GM06990 (cell line): Measurements from ENCODE around the gene ITGA2.

Source experiments
- DNase-seq: peaks from one replicate; pipeline ENCODE4 v3.0.0-alpha.2; 2011; ENCODE audit not compliant: insufficient read length; ENCODE audit errors: extremely low read depth
- H3K27me3 ChIP-seq: replicated peaks from 2 replicates; pipeline ENCODE4 v1.6.0; 2011; ENCODE audit warnings: low read length; ENCODE audit not compliant: control insufficient read depth, insufficient read depth
- H3K36me3 ChIP-seq: 2 replicates; pipeline ENCODE4 v1.5.1; 2011; ENCODE audit warnings: low read length; ENCODE audit not compliant: control insufficient read depth, insufficient read depth
- H3K4me3 ChIP-seq: replicated peaks from 2 replicates; pipeline ENCODE4 v1.5.1; 2011; ENCODE audit warnings: low read depth, mild to moderate bottlenecking, control low read depth, low read length
- TF ChIP-seq, protein P1 (sequence below): IDR thresholded peaks from 2 replicates; pipeline ENCODE4 v1.5.1; 2011; ENCODE audit warnings: low read length, control low read depth, mild to moderate bottlenecking, inconsistent platforms; ENCODE audit not compliant: insufficient read depth, poor library complexity, severe bottlenecking

The ITGA2 gene

DNA sequence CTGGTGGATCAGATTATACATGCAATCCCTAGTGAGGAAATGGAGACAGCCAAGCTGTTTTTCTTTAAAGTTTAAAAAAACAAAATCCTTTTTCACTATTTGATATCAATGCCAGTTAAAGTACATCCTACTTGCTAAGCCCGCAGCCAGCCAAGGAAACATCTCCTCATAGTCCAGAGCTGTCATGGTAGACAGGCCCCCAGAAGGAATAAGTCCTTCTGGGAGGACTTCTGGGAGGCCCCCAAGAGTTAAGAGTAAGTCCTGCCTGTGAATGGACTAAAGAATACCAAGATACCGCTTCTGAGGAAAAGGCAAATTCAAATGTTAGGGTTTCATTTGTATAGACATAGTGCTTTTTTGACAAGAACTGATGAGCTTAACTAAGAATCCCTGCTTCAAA is 82.1 kb downstream of the ITGA2 start:
- H3K36me3 ChIP-seq = no peaks in the 10 kb centered on the region
- peaks cover 1% of the 10 kb centered on the region; the same call in 1 of the 2 replicates for H3K27me3 ChIP-seq
- DNase-seq = no peak
- TF ChIP-seq, protein P1, sequence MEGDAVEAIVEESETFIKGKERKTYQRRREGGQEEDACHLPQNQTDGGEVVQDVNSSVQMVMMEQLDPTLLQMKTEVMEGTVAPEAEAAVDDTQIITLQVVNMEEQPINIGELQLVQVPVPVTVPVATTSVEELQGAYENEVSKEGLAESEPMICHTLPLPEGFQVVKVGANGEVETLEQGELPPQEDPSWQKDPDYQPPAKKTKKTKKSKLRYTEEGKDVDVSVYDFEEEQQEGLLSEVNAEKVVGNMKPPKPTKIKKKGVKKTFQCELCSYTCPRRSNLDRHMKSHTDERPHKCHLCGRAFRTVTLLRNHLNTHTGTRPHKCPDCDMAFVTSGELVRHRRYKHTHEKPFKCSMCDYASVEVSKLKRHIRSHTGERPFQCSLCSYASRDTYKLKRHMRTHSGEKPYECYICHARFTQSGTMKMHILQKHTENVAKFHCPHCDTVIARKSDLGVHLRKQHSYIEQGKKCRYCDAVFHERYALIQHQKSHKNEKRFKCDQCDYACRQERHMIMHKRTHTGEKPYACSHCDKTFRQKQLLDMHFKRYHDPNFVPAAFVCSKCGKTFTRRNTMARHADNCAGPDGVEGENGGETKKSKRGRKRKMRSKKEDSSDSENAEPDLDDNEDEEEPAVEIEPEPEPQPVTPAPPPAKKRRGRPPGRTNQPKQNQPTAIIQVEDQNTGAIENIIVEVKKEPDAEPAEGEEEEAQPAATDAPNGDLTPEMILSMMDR = no peak
- H3K4me3 ChIP-seq = no peak overlapping the region

DNA sequence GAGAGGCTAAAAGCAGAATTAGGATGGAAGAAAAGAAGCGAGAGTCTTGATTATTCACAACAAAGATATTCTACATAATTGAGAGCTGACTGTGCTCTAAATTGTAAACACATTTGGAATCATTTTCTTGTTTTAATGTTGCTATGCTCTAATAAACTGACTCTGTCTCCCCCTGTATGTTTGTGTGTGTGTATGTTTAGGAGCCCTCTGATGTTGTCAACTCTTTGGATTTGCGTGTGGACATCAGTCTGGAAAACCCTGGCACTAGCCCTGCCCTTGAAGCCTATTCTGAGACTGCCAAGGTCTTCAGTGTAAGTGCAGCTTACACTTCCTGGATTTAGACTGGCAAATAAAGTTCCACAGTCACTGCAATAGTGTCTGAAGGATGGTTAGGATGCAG is 82.6 kb downstream of the ITGA2 start:
- no peak for DNase-seq
- TF ChIP-seq, protein P1 = no peak
- Histone ChIP-seq H3K4me3 (no peak overlapping the region), H3K36me3 (no peaks in the 10 kb centered on the region), H3K27me3 (peaks cover 1% of the 10 kb centered on the region; the same call in 1 of the 2 replicates)

DNA sequence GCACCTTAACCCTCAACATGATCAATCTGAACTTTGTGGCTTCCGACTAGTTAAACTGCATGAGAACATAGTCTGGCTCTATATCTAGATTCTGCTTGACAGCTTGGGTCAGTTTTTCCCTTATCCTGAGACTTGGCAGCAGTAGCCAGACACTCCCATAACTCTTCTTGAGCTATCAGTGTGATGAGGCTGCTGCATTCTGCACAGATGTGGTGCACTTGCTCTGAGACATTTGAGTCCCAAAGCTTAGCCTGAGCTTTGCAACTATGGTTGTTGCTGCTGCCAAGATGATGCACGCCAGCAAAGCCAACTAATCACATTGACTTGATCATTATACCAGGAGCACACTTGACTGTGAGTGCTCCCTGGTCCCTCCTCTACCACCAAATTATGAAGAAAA is 84.2 kb downstream of the ITGA2 start:
- Histone ChIP-seq H3K36me3 (no peaks in the 10 kb centered on the region), H3K27me3 (peaks cover 1% of the 10 kb centered on the region; the same call in 1 of the 2 replicates), H3K4me3 (no peak overlapping the region)
- TF ChIP-seq, protein P1 = no peak
- no peak for DNase-seq

DNA sequence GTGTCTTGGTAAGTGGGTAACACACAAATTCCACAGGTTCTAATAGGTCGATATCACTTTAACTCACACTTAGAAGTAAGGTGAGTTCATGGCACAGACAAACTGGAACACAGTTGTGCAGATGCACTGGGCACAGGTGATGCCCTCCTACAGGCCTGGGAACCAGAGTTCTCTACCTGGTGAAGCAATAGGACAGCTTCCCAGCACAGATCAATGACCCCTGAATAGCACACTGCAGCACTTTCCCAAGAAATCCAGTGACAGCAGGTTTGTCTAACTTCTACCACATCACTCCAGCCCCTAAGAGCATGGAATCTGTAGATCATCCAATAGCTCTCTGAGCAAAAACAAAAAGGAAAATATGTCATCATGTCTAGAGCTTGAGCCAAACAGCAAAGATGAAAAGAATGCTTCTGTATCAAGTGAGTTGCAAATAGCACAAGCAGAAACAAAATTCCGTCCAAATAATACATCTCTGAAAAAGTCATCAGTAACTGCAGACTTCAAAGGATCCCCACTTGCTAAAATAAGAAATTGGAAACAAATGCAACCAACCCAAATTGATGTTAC is 86.9 kb downstream of the ITGA2 start:
- Histone ChIP-seq H3K27me3 (peaks cover 1% of the 10 kb centered on the region; the same call in 1 of the 2 replicates), H3K36me3 (no peaks in the 10 kb centered on the region), H3K4me3 (no peak overlapping the region)
- TF ChIP-seq, protein P1 = no peak
- no peak for DNase-seq

DNA sequence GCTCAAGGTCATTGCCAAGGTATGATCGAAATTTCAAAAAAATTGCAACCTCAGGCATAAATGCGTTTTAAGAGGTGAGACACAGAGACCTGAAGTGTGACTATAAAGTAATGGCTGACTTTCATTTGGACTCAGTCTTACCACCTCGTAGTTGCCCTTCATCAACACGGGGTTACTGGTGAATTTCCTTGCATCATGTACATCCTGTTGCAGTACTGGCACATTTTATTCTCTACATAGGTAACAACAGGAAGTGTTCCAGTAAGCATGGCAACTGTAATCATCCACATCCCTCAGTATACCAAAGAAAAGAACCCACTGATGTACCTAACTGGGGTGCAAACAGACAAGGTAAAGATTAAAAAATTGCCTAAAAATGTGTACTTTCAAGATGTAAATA is 91.1 kb downstream of the ITGA2 start:
- TF ChIP-seq, protein P1 = no peak
- H3K4me3 ChIP-seq = no peak overlapping the region
- H3K36me3 ChIP-seq = no peaks in the 10 kb centered on the region
- H3K27me3 ChIP-seq = no peaks in the 10 kb centered on the region; the same call in 1 of the 2 replicates
- no peak for DNase-seq

DNA sequence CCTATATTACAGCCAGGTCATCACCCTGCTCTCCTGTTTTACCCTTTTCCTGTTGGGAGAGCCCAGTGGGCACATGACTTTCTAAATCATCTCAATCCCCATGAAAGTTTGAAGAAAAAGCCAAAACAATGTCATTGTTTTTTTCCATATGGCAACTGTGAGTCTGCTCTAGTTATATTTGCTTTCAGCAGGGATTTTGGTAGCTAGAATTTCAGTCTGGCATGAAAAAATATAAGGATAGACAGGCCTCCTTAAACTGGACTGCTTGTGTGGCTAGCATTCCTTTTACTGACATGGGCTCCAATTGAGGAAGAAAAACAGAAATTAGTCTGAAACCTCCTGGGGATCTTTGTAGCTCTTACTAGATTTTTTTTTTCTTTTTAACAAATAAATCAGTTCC is 94.8 kb downstream of the ITGA2 start:
- TF ChIP-seq, protein P1 = no peak
- no peaks in the 10 kb centered on the region for H3K36me3 ChIP-seq

More for the DNA sequence above, 94.8 kb downstream of the ITGA2 start:
- H3K4me3 ChIP-seq = no peak overlapping the region
- H3K27me3 ChIP-seq = no peaks in the 10 kb centered on the region; the same call in 1 of the 2 replicates
- no peak for DNase-seq
